ENCODE measurements around the gene SMYD1. TPM values are rescaled to one million over a fixed set of nuclear protein-coding genes. Genes with fewer than 3 reads are reported as not detected.

SMYD1 gene
- total RNA-seq, 2 experiments from 2014 or later: not detected

DNA sequence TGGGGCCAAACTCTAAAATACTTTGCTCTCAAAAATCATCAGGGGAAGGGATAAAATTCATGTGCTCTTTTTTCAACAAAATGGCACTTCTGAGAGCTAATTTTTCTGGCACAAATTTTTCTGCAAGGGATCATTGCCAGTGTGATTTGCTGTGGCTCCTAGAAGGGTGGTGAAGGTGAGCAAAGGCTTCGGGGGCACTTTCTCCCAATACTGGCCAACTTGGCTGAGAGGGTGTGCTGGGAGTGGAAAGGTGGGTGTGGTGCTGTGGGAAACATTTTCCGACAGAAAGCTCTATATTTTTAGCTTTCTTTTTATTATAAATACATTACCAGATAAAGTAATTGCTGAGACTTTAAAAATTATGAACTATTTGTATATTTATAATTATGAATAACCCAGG lies 419 bp downstream of the SMYD1 start:
- no peaks in the 10 kb centered on the region for H3K9me3 ChIP-seq (ENCODE audit: control insufficient read depth in 1 of 2, insufficient read depth in 1 of 2, low read length in 2 of 2)
- H3K4me3 ChIP-seq (ENCODE audit: low read length): no peak overlapping the region
- no peaks in the 10 kb centered on the region for H3K36me3 ChIP-seq (ENCODE audit: insufficient read depth, low read length)
- DNase-seq: no peak
- Mint-ChIP-seq H3K36me3 (ENCODE audit: low read depth) (no peaks in the 10 kb centered on the region), H3K27me3 (no peaks in the 10 kb centered on the region), H3K9me3 (no peaks in the 10 kb centered on the region), H3K4me3 (no peak overlapping the region), H3K4me1 (ENCODE audit: low read depth) (no peaks in the 10 kb centered on the region), H3K27ac (no peak overlapping the region)
- ChIA-PET POLR2A (no interaction called here), CTCF (no interaction called here)
- no peak overlapping the region for H3K27ac ChIP-seq (ENCODE audit: low read depth in 1 of 2, low read length in 2 of 2)
- ATAC-seq (ENCODE audit: poor library complexity): no peak
- no peaks in the 10 kb centered on the region for H3K4me1 ChIP-seq (ENCODE audit: insufficient read depth, low read length)
- H3K27me3 ChIP-seq (ENCODE audit: control insufficient read depth in 1 of 2, insufficient read depth in 2 of 2, low read length in 2 of 2): no peaks in the 10 kb centered on the region
- TF ChIP-seq CTCF (IDR thresholded peaks at IDR 0.05): no peak
- intact Hi-C loops (cut with DNase I, micrococcal nuclease): no loop called here

- H3K36me3 ChIP-seq (ENCODE audit: insufficient read depth, low read length): no peaks in the 10 kb centered on the region
- Mint-ChIP-seq H3K27ac (no peak overlapping the region), H3K36me3 (ENCODE audit: low read depth) (no peaks in the 10 kb centered on the region), H3K9me3 (no peaks in the 10 kb centered on the region), H3K4me3 (no peak overlapping the region), H3K27me3 (no peaks in the 10 kb centered on the region), H3K4me1 (ENCODE audit: low read depth) (no peaks in the 10 kb centered on the region)
- no peak for ATAC-seq (ENCODE audit: poor library complexity)
- no peak for TF ChIP-seq CTCF (IDR thresholded peaks at IDR 0.05)
- H3K9me3 ChIP-seq (ENCODE audit: control insufficient read depth in 1 of 2, insufficient read depth in 1 of 2, low read length in 2 of 2): no peaks in the 10 kb centered on the region
- H3K4me3 ChIP-seq (ENCODE audit: low read length): no peak overlapping the region
- POLR2A ChIA-PET: no interaction called here
- H3K27me3 ChIP-seq (ENCODE audit: control insufficient read depth in 1 of 2, insufficient read depth in 2 of 2, low read length in 2 of 2): no peaks in the 10 kb centered on the region
- DNase-seq: no peak
- no peaks in the 10 kb centered on the region for H3K4me1 ChIP-seq (ENCODE audit: insufficient read depth, low read length)
- CTCF ChIA-PET: no interaction called here
- no peak overlapping the region for H3K27ac ChIP-seq (ENCODE audit: low read depth in 1 of 2, low read length in 2 of 2)
- intact Hi-C loops (cut with DNase I, micrococcal nuclease): no loop called here
These were observed 1.5 kb downstream of the SMYD1 start for GRCh38 chr2:88069117-88069516.

DNA sequence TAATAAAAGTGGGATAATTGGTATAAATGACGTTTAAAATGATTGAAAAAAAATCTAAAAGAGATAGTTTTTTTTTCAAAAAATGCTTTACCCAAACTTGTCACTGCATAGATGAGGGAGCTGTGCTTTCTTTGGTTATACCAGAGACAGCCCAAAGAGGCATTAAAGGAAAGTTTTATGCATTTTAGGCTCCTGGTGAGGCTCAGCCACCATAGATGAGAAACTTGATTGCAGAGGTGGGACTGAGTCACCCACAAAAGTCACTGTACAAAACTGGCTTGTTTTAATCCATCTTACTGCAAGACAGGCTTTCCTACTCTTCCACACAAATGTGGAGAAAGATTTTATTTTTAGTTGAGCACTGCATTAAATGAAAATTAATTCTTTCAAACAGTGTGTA lies 2.4 kb downstream of the SMYD1 start:
- POLR2A ChIA-PET: no interaction called here
- no peak for DNase-seq
- TF ChIP-seq CTCF (IDR thresholded peaks at IDR 0.05): no peak
- no peaks in the 10 kb centered on the region for H3K4me1 ChIP-seq (ENCODE audit: insufficient read depth, low read length)
- H3K27me3 Mint-ChIP-seq: no peaks in the 10 kb centered on the region
- no peak overlapping the region for H3K27ac Mint-ChIP-seq
- no peaks in the 10 kb centered on the region for H3K9me3 ChIP-seq (ENCODE audit: control insufficient read depth in 1 of 2, insufficient read depth in 1 of 2, low read length in 2 of 2)
- intact Hi-C loops (cut with DNase I, micrococcal nuclease): no loop called here
- no peaks in the 10 kb centered on the region for H3K4me1 Mint-ChIP-seq (ENCODE audit: low read depth)
- H3K27ac ChIP-seq (ENCODE audit: low read depth in 1 of 2, low read length in 2 of 2): no peak overlapping the region
- ATAC-seq (ENCODE audit: poor library complexity): no peak
- no peaks in the 10 kb centered on the region for H3K27me3 ChIP-seq (ENCODE audit: control insufficient read depth in 1 of 2, insufficient read depth in 2 of 2, low read length in 2 of 2)
- no peaks in the 10 kb centered on the region for H3K36me3 Mint-ChIP-seq (ENCODE audit: low read depth)
- no peaks in the 10 kb centered on the region for H3K9me3 Mint-ChIP-seq
- no peak overlapping the region for H3K4me3 ChIP-seq (ENCODE audit: low read length)
- H3K36me3 ChIP-seq (ENCODE audit: insufficient read depth, low read length): no peaks in the 10 kb centered on the region
- CTCF ChIA-PET: no interaction called here
- H3K4me3 Mint-ChIP-seq: no peak overlapping the region
